MM.1S (cell line): ENCODE data around the gene TMEM208.
A peak's percentile ranks its signal among the peaks of the same experiment; 100 is the strongest.

Experiments used
- DNase-seq: peaks from one replicate; pipeline ENCODE4 v3.0.0-alpha.2; 2015
- H2AFZ ChIP-seq: fragments of 300-600 bp; sonication (generic); 2 replicates; pipeline ENCODE4 v1.6.0; 2016; ENCODE audit warnings: antibody characterized with exemption, low read length
- H3F3A ChIP-seq: fragments of 300-600 bp; sonication (generic); 2 replicates; pipeline ENCODE4 v1.6.1; 2016; ENCODE audit warnings: mild to moderate bottlenecking, antibody characterized with exemption, low read length, moderate library complexity, mixed read lengths; ENCODE audit not compliant: insufficient read depth
- H3K27ac ChIP-seq: fragments of 300-600 bp; sonication (generic); 2 replicates; pipeline ENCODE4 v1.5.1; 2016; ENCODE audit warnings: mild to moderate bottlenecking, low read length
- H3K27me3 ChIP-seq: fragments of 300-600 bp; sonication (generic); replicated peaks from 2 replicates; pipeline ENCODE4 v1.6.0; 2016; ENCODE audit warnings: low read length; ENCODE audit not compliant: insufficient read depth
- H3K36me3 ChIP-seq: fragments of 300-600 bp; sonication (generic); replicated peaks from 2 replicates; pipeline ENCODE4 v1.6.1; 2016; ENCODE audit warnings: mild to moderate bottlenecking, low read length, mixed read lengths; ENCODE audit not compliant: insufficient read depth
- H3K4me1 ChIP-seq: fragments of 300-600 bp; sonication (generic); 2 replicates; pipeline ENCODE4 v1.6.1; 2016; ENCODE audit warnings: low read length, mixed read lengths
- H3K4me2 ChIP-seq: fragments of 300-600 bp; sonication (generic); 2 replicates; pipeline ENCODE4 v1.6.0; 2016; ENCODE audit warnings: low read depth, low read length
- H3K4me3 ChIP-seq: fragments of 300-600 bp; sonication (generic); 2 replicates; pipeline ENCODE4 v1.5.1; 2016; ENCODE audit warnings: low read length, mixed read lengths
- H3K79me2 ChIP-seq: fragments of 300-600 bp; sonication (generic); 2 replicates; pipeline ENCODE4 v1.6.1; 2016; ENCODE audit warnings: mixed run types, low read length, mixed read lengths
- H3K9ac ChIP-seq: fragments of 300-600 bp; sonication (generic); 2 replicates; pipeline ENCODE4 v1.6.1; 2016; ENCODE audit warnings: low read length, mixed read lengths
- H3K9me2 ChIP-seq: fragments of 300-600 bp; sonication (generic); replicated peaks from 2 replicates; pipeline ENCODE4 v1.6.1; 2016; ENCODE audit warnings: mild to moderate bottlenecking, low read length, mixed read lengths; ENCODE audit not compliant: insufficient read depth
- H3K9me3 ChIP-seq: fragments of 300-600 bp; sonication (generic); replicated peaks from 2 replicates; pipeline ENCODE4 v1.6.1; 2016; ENCODE audit warnings: mild to moderate bottlenecking, low read length, mixed read lengths; ENCODE audit not compliant: insufficient read depth
- H4K20me1 ChIP-seq: fragments of 300-600 bp; sonication (generic); 2 replicates; pipeline ENCODE4 v1.6.1; 2016; ENCODE audit warnings: mild to moderate bottlenecking, low read length, moderate library complexity, mixed read lengths; ENCODE audit not compliant: insufficient read depth
- EZH2 ChIP-seq: fragments of 300-600 bp; sonication (generic); optimal IDR thresholded peaks from 2 replicates; pipeline ENCODE3; 2017; ENCODE audit warnings: low read depth, mild to moderate bottlenecking, antibody characterized with exemption, low read length, mixed read lengths
- EZH2phosphoT487 ChIP-seq: fragments of 300-600 bp; sonication (generic); IDR thresholded peaks from 2 replicates; pipeline ENCODE4 v1.6.1; 2018; ENCODE audit warnings: antibody characterized with exemption, low read length
- TF ChIP-seq, protein P1 (sequence below): fragments of 300-600 bp; sonication (generic); IDR thresholded peaks from 2 replicates; pipeline ENCODE4 v1.5.1; 2016; ENCODE audit warnings: antibody characterized with exemption, low read length, mixed read lengths

TMEM208 gene

DNA sequence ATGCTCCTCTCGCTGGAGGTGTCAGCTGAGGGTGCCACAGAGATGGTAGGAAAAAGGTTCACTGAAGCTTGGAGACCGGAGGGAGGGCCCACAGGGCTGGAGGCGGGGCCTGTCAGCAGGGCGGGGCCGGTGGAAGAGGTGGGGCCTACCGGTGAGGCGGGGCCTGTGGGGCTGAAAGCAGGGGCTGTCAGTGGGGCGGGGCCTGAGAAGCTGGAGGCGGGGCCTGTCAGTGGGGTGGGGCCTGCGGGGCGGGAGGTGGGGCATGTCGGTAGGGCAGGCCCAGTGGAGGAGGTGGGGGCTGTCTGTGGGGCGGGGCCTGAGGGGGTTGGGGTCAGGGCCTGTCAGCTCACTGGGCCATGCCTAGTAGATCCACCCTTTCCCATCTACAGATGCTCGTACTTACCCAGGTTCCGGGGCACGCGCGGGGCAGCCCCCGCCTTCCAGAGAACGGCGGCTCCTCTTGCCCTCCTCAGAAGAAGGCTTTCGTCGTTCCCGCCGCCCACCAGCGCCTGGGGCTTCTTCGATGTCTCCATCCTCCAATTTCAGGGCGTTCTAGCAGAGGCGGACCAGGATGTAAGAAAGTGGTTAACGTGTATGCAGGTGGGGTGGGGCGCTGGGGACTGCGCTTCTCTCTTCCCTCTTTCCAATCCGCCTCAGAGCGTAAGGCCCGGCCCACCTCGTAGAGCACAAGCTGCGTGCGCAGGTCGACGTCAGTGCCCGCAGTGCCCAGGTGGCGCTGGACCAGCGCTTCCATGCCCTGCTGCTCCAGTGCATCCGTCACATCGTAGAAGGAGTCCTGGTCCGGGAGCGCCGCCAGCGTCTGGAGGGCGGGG is 9.8 kb downstream of the TMEM208 start:
- Histone ChIP-seq H4K20me1 (no peaks in the 10 kb centered on the region), H3K9ac (no peak overlapping the region), H3K4me1 (no peaks in the 10 kb centered on the region), H3K27ac (no peak overlapping the region), H3K4me3 (no peak overlapping the region), H3K27me3 (no peaks in the 10 kb centered on the region), H3K36me3 (peaks cover 4% of the 10 kb centered on the region; the same call in 1 of the 2 replicates), H3K79me2 (peaks cover 25% of the 10 kb centered on the region), H3K9me2 (no peaks in the 10 kb centered on the region), H3K9me3 (no peaks in the 10 kb centered on the region), H3F3A (no peaks in the 10 kb centered on the region; the same call in 1 of the 2 replicates), H2AFZ (no peak overlapping the region), H3K4me2 (no peak overlapping the region)
- DNase-seq = peak; percentile 36
- TF ChIP-seq EZH2phosphoT487 (no peak), EZH2 (no peak)
- TF ChIP-seq, protein P1, sequence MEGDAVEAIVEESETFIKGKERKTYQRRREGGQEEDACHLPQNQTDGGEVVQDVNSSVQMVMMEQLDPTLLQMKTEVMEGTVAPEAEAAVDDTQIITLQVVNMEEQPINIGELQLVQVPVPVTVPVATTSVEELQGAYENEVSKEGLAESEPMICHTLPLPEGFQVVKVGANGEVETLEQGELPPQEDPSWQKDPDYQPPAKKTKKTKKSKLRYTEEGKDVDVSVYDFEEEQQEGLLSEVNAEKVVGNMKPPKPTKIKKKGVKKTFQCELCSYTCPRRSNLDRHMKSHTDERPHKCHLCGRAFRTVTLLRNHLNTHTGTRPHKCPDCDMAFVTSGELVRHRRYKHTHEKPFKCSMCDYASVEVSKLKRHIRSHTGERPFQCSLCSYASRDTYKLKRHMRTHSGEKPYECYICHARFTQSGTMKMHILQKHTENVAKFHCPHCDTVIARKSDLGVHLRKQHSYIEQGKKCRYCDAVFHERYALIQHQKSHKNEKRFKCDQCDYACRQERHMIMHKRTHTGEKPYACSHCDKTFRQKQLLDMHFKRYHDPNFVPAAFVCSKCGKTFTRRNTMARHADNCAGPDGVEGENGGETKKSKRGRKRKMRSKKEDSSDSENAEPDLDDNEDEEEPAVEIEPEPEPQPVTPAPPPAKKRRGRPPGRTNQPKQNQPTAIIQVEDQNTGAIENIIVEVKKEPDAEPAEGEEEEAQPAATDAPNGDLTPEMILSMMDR = no peak

DNA sequence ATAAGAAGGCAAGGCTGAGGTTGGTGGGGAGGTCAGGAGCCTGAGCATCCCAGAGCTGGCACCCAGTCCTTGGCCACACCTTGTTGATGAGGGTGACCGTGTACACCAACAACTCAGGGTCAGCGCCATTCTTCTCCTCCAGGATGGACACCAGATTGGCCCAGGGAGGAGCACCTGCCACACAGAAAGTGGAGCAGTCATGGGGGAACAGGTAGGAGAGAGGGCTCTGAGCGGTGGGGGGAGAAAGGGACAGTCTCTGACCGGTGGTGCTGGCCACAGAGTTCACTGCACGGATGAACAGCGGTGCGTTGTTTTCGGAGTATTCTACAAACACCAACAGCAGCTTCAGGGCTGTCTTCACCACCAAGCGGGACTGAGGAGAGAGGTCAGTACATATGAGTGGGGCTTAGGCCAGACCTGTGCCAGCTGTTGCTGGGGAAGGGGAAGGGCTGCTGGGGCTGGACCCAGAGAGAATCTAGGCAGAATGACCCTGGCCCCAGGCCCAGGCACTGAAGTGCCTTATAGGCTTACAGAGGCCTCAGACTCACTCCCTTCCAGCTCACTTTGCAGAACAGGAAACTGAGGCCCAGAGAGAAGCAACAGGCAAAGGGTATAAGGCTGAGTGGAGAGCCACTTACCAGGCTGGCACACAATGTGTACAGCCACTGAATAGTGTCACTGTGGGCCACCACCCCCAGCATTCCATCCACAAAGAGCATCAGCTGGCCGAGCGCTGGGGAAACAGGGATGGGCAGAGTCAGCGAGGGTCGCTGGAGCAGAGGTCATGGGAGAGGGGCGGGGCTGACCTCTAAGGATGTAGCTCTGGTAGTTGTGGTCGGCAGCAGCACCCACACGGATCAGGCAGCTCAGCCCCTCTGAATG is 10.7 kb downstream of the TMEM208 start:
- H3K9me2 ChIP-seq = no peaks in the 10 kb centered on the region
- H3K9ac ChIP-seq = no peak overlapping the region
- no peaks in the 10 kb centered on the region; the same call in 1 of the 2 replicates for H3F3A ChIP-seq
- no peaks in the 10 kb centered on the region for H4K20me1 ChIP-seq
- H2AFZ ChIP-seq = no peak overlapping the region
- peaks cover 4% of the 10 kb centered on the region; the same call in 1 of the 2 replicates for H3K36me3 ChIP-seq
- no peak overlapping the region for H3K4me2 ChIP-seq
- no peaks in the 10 kb centered on the region for H3K9me3 ChIP-seq
- no peaks in the 10 kb centered on the region for H3K27me3 ChIP-seq
- no peak overlapping the region for H3K4me3 ChIP-seq
- TF ChIP-seq EZH2phosphoT487 = no peak
- TF ChIP-seq EZH2 = no peak
- TF ChIP-seq, protein P1 = no peak
- no peaks in the 10 kb centered on the region; the same call in 1 of the 2 replicates for H3K4me1 ChIP-seq
- DNase-seq = no peak
- H3K27ac ChIP-seq = no peak overlapping the region
- peaks cover 33% of the 10 kb centered on the region for H3K79me2 ChIP-seq

DNA sequence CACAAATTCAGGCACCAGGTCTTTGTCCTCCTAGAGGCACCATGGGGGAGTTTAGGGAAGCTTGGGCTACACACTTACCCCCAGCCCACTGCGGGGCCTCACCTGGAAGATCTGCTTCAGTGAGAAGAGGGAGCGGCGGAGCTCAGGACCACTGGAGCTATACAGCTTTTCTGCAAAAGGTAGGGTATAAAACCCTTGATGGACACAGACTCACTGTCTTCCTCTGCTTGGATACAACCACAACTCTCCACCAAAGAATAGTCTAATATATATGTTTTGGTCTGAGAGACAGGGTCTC is 11.3 kb downstream of the TMEM208 start:
- no peak overlapping the region for H3K4me3 ChIP-seq
- no peaks in the 10 kb centered on the region for H3K27me3 ChIP-seq
- H3K27ac ChIP-seq = no peak overlapping the region
- DNase-seq = no peak
- H3K9me2 ChIP-seq = no peaks in the 10 kb centered on the region
- H3K4me2 ChIP-seq = no peak overlapping the region
- H3K79me2 ChIP-seq = peaks cover 38% of the 10 kb centered on the region
- no peak overlapping the region for H3K9ac ChIP-seq
- no peaks in the 10 kb centered on the region for H3K9me3 ChIP-seq
- no peak overlapping the region for H2AFZ ChIP-seq
- no peaks in the 10 kb centered on the region for H4K20me1 ChIP-seq
- H3K4me1 ChIP-seq = peaks cover under 1% of the 10 kb centered on the region
- peaks cover 4% of the 10 kb centered on the region; the same call in 1 of the 2 replicates for H3K36me3 ChIP-seq
- TF ChIP-seq EZH2phosphoT487 (no peak), EZH2 (no peak)
- TF ChIP-seq, protein P1 = no peak
- no peaks in the 10 kb centered on the region; the same call in 1 of the 2 replicates for H3F3A ChIP-seq
